ENCODE data around the gene FRMD4A. TPM values are rescaled to one million over a fixed set of nuclear protein-coding genes. Genes with fewer than 3 reads are reported as not detected.

The FRMD4A gene
- total and polyA plus RNA-seq, 3 donors from 2014 or later = 15.0 to 20.8 (median 18.7) TPM

GRCh38 chr10:13820964-13821337 is 509.8 kb downstream of the FRMD4A start:
- intact Hi-C loops (cut with DNase I; ENCODE audit: low total_unique reads) = no loop called here
- WGBS, 2 donors = 69 to 76% methylated on average over 8 to 9 of the region's 9 CpGs
- Histone ChIP-seq H3K36me3 (ENCODE audit: low read depth, missing control alignments) (no peaks in the 10 kb centered on the region), H3K9me3 (no peaks in the 10 kb centered on the region), H3K4me1 (no peaks in the 10 kb centered on the region), H3K27me3 (no peaks in the 10 kb centered on the region), H3K4me3 (no peak overlapping the region), H3K27ac (no peak overlapping the region)
- TF ChIP-seq CTCF (IDR thresholded peaks at IDR 0.05) (no peak), POLR2A (IDR thresholded peaks at IDR 0.05) (no peak)
- DNase-seq = no peak

GRCh38 chr10:13820119-13820963 is 510.4 kb downstream of the FRMD4A start:
- intact Hi-C loops (cut with DNase I; ENCODE audit: low total_unique reads) = no loop called here
- H3K4me1 ChIP-seq = no peaks in the 10 kb centered on the region
- no peaks in the 10 kb centered on the region for H3K27me3 ChIP-seq
- DNase-seq = no peak
- H3K27ac ChIP-seq = no peak overlapping the region
- no peaks in the 10 kb centered on the region for H3K9me3 ChIP-seq
- no peak overlapping the region for H3K4me3 ChIP-seq
- 92 to 96% methylated on average over 17 to 19 of the region's 19 CpGs for WGBS, 2 donors
- no peaks in the 10 kb centered on the region for H3K36me3 ChIP-seq (ENCODE audit: low read depth, missing control alignments)
- no peak for TF ChIP-seq CTCF (IDR thresholded peaks at IDR 0.05)

GRCh38 chr10:13816195-13816925 is 514.4 kb downstream of the FRMD4A start:
- H3K4me1 ChIP-seq = no peaks in the 10 kb centered on the region
- WGBS, 2 donors = 64 to 69% methylated on average over 7 of the region's 7 CpGs
- no peaks in the 10 kb centered on the region for H3K9me3 ChIP-seq
- intact Hi-C loops (cut with DNase I; ENCODE audit: low total_unique reads) = no loop called here
- H3K27ac ChIP-seq = no peak overlapping the region
- H3K4me3 ChIP-seq = no peak overlapping the region
- H3K36me3 ChIP-seq (ENCODE audit: low read depth, missing control alignments) = no peaks in the 10 kb centered on the region
- H3K27me3 ChIP-seq = no peaks in the 10 kb centered on the region
- DNase-seq = no peak
- TF ChIP-seq CTCF (IDR thresholded peaks at IDR 0.05) = no peak
- no peak for TF ChIP-seq POLR2A (IDR thresholded peaks at IDR 0.05)

GRCh38 chr10:13815756-13816155 is 515.0 kb downstream of the FRMD4A start:
- intact Hi-C loops (cut with DNase I; ENCODE audit: low total_unique reads) = no loop called here
- no peak overlapping the region for H3K27ac ChIP-seq
- DNase-seq = no peak
- H3K27me3 ChIP-seq = no peaks in the 10 kb centered on the region
- no peak overlapping the region for H3K4me3 ChIP-seq
- no peaks in the 10 kb centered on the region for H3K4me1 ChIP-seq
- TF ChIP-seq POLR2A (IDR thresholded peaks at IDR 0.05) (no peak), CTCF (IDR thresholded peaks at IDR 0.05) (no peak)
- no peaks in the 10 kb centered on the region for H3K9me3 ChIP-seq
- H3K36me3 ChIP-seq (ENCODE audit: low read depth, missing control alignments) = no peaks in the 10 kb centered on the region

All from testis (tissue), 3 donors.